Retina (tissue), 1 donor: Measurements from ENCODE around the gene ATP8A1.

Source experiments
- DNase-seq: peaks from one replicate; pipeline ENCODE4 v3.0.0-alpha.2; 2016

The ATP8A1 gene

DNA sequence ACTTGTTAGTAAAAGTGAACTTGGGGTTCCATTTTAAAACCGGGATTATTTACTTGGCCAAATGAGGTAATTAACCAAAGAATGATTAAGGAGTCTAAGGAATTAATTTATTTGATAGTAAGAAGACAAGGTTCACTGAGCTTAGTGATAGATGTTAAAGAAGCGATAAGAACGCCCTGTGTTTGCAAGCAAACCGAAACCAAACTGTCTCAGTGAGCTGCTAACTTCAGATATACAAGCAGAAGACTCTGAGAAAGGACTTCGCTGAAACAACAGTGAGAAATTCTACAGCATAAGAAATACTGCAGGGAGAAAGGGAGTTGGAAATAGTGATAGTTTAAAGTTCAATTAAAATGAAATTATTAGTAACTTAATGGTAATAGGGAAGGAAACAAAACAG lies 297.2 kb downstream of the ATP8A1 start:
- no peak for DNase-seq
